HEK293 (cell line): ENCODE measurements around the gene FBXO2.

ENCODE experiments used
- CTCF ChIA-PET: fragments of 350-600 bp; formaldehyde crosslinking; extraction: SDS; loops from one replicate; lab custom pipeline; 2021; ENCODE audit warnings: antibody characterized with exemption; lab: Yijun Ruan, JAX
- POLR2A ChIA-PET: fragments of 300-600 bp; formaldehyde crosslinking; extraction: SDS; loops from one replicate; lab custom pipeline; 2020; ENCODE audit warnings: antibody characterized with exemption, inconsistent platforms; lab: Yijun Ruan, JAX
- H3K27ac ChIP-seq: fragments of 200-500 bp; sonication (Bioruptor generic); 2 replicates; pipeline ENCODE4 v1.5.1; 2014; ENCODE audit warnings: low read depth, low read length, control low read depth, inconsistent platforms; ENCODE audit errors: extremely low read depth
- H3K36me3 ChIP-seq, 2 experiments: fragments of 200-500 bp in 1 of 2; sonication (Bioruptor generic) in 1 of 2; 1 replicate in 1 of 2; 2 replicates in 1 of 2; pipeline ENCODE4 v1.5.1; 2014 to 2017; ENCODE audit warnings: inconsistent platforms in 2 of 2, low read length in 2 of 2; ENCODE audit not compliant: control insufficient read depth in 2 of 2, insufficient read depth in 1 of 2
- H3K4me1 ChIP-seq: fragments of 200-500 bp; sonication (Bioruptor generic); 2 replicates; pipeline ENCODE4 v1.5.1; 2014; ENCODE audit warnings: mild to moderate bottlenecking, low read length, inconsistent platforms; ENCODE audit not compliant: control insufficient read depth, insufficient read depth
- H3K4me3 ChIP-seq: 2 replicates; pipeline ENCODE4 v1.5.1; 2011; ENCODE audit warnings: low read depth, mild to moderate bottlenecking, control low read depth, low read length, moderate library complexity
- H3K9me3 ChIP-seq: fragments of 200-500 bp; sonication (Bioruptor generic); 2 replicates; pipeline ENCODE4 v1.5.1; 2014; ENCODE audit warnings: low read depth, low read length, inconsistent platforms; ENCODE audit not compliant: control insufficient read depth, insufficient read depth
- FEZF1 ChIP-seq: fragments of 450-650 bp; formaldehyde crosslinking; IDR thresholded peaks from 2 replicates; pipeline ENCODE4 v1.5.1; 2016; ENCODE audit warnings: missing biosample characterization, missing genetic modification characterization
- GLIS2 ChIP-seq: fragments of 450-650 bp; formaldehyde crosslinking; IDR thresholded peaks from 2 replicates; pipeline ENCODE4 v1.5.1; 2016; ENCODE audit warnings: missing biosample characterization, missing genetic modification characterization
- HIC1 ChIP-seq: fragments of 450-650 bp; formaldehyde crosslinking; IDR thresholded peaks from 2 replicates; pipeline ENCODE4 v1.5.1; 2016; ENCODE audit warnings: missing biosample characterization, missing genetic modification characterization
- KLF9 ChIP-seq: fragments of 450-650 bp; formaldehyde crosslinking; IDR thresholded peaks from 2 replicates; pipeline ENCODE4 v1.5.1; 2016; ENCODE audit warnings: missing biosample characterization, missing genetic modification characterization, low read depth
- MZF1 ChIP-seq: fragments of 450-650 bp; formaldehyde crosslinking; IDR thresholded peaks from 2 replicates; pipeline ENCODE4 v1.5.1; 2017; ENCODE audit warnings: missing biosample characterization, missing genetic modification characterization, borderline replicate concordance
- PRDM1 ChIP-seq: fragments of 450-650 bp; formaldehyde crosslinking; IDR thresholded peaks from 2 replicates; pipeline ENCODE4; 2016; ENCODE audit warnings: missing biosample characterization, missing genetic modification characterization
- SCRT2 ChIP-seq: fragments of 450-650 bp; formaldehyde crosslinking; IDR thresholded peaks from 2 replicates; pipeline ENCODE4 v1.5.1; 2016; ENCODE audit warnings: missing biosample characterization, missing genetic modification characterization
- ZIC2 ChIP-seq: fragments of 450-650 bp; formaldehyde crosslinking; IDR thresholded peaks from 2 replicates; pipeline ENCODE4 v1.5.1; 2016; ENCODE audit warnings: missing biosample characterization, missing genetic modification characterization
- ZNF202 ChIP-seq: fragments of 450-650 bp; formaldehyde crosslinking; IDR thresholded peaks from 2 replicates; pipeline ENCODE4 v1.5.1; 2016; ENCODE audit warnings: missing biosample characterization, missing genetic modification characterization, borderline replicate concordance
- ZNF354C ChIP-seq: fragments of 450-650 bp; formaldehyde crosslinking; IDR thresholded peaks from 2 replicates; pipeline ENCODE4 v1.5.1; 2016; ENCODE audit warnings: missing biosample characterization, missing genetic modification characterization, low read depth, borderline replicate concordance
- ZNF404 ChIP-seq: fragments of 450-650 bp; formaldehyde crosslinking; IDR thresholded peaks from 2 replicates; pipeline ENCODE4 v1.5.1; 2017; ENCODE audit warnings: missing biosample characterization, missing genetic modification characterization
- ZNF48 ChIP-seq: fragments of 450-650 bp; formaldehyde crosslinking; IDR thresholded peaks from 2 replicates; pipeline ENCODE4 v1.5.1; 2016; ENCODE audit warnings: missing biosample characterization, missing genetic modification characterization
- ZNF560 ChIP-seq: fragments of 450-650 bp; formaldehyde crosslinking; IDR thresholded peaks from 2 replicates; pipeline ENCODE4 v1.5.1; 2017; ENCODE audit warnings: missing biosample characterization, missing genetic modification characterization, borderline replicate concordance
- ZNF654 ChIP-seq: fragments of 450-650 bp; formaldehyde crosslinking; IDR thresholded peaks from 2 replicates; pipeline ENCODE4 v1.5.1; 2016; ENCODE audit warnings: low read depth, missing biosample characterization, missing genetic modification characterization
- ZNF670 ChIP-seq: fragments of 450-650 bp; formaldehyde crosslinking; IDR thresholded peaks from 2 replicates; pipeline ENCODE4 v1.5.1; 2016; ENCODE audit warnings: missing biosample characterization, missing genetic modification characterization, low read depth
- ZNF677 ChIP-seq: fragments of 450-650 bp; IDR thresholded peaks from 2 replicates; pipeline ENCODE4 v1.5.0; 2018; ENCODE audit warnings: missing biosample characterization, mild to moderate bottlenecking, missing genetic modification characterization, moderate library complexity
- ZNF837 ChIP-seq: fragments of 450-650 bp; formaldehyde crosslinking; IDR thresholded peaks from 2 replicates; pipeline ENCODE4 v1.5.1; 2016; ENCODE audit warnings: missing biosample characterization, missing genetic modification characterization

Gene FBXO2

GRCh38 chr1:11617741-11618140 lies 36.5 kb downstream of the FBXO2 start:
- Histone ChIP-seq H3K27ac (no peak overlapping the region), H3K4me3 (no peak overlapping the region), H3K36me3 (no peaks in the 10 kb centered on the region), H3K4me1 (no peaks in the 10 kb centered on the region), H3K9me3 (no peaks in the 10 kb centered on the region)
- TF ChIP-seq ZNF560 (tag by site-specific recombination) (no peak), ZNF48 (tag by site-specific recombination) (no peak), ZNF354C (no peak), ZNF654 (tag by site-specific recombination) (no peak), ZNF670 (tag by site-specific recombination) (no peak), ZNF404 (tag by site-specific recombination) (no peak), KLF9 (tag by site-specific recombination) (no peak)
- POLR2A ChIA-PET = no interaction called here
- CTCF ChIA-PET = interaction anchor here (0.6 kb wide), 1 partner anchor 22 kb away, joined by 3 read pairs; no protein-coding TSS in a partner anchor

DNA sequence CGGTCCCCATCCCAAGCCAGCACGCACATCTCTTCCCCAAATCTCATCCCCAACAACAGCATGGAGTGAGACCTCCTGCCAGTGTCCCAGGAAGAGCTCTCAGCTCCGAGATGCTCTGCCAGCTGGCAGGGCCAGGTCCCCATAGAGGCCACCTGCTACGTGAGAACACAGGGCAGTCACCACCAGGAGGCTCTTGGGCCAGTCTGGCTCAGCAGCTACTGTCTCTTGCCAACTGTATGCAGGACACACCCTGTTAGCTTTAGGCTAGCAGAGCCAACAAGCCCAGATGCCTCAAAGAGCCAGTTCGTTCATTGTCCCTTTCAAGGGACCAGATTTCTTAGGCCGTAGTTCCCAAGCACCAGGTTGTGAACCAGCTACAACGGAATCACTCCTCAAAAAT lies 36.9 kb downstream of the FBXO2 start:
- Histone ChIP-seq H3K4me1 (no peaks in the 10 kb centered on the region), H3K9me3 (no peaks in the 10 kb centered on the region), H3K27ac (no peak overlapping the region), H3K36me3 (no peaks in the 10 kb centered on the region), H3K4me3 (no peak overlapping the region)
- ChIA-PET POLR2A (no interaction called here), CTCF (interaction anchor here (0.6 to 1.2 kb wide), 4 partner anchors 15 to 45 kb away, joined by 3 read pairs; no protein-coding TSS in a partner anchor)
- TF ChIP-seq ZNF677 (no peak), HIC1 (tag by site-specific recombination) (no peak), ZIC2 (peak; percentile 66; the same call in 1 of the 2 replicates), ZNF837 (tag by site-specific recombination) (no peak), ZNF202 (tag by site-specific recombination) (no peak)

DNA sequence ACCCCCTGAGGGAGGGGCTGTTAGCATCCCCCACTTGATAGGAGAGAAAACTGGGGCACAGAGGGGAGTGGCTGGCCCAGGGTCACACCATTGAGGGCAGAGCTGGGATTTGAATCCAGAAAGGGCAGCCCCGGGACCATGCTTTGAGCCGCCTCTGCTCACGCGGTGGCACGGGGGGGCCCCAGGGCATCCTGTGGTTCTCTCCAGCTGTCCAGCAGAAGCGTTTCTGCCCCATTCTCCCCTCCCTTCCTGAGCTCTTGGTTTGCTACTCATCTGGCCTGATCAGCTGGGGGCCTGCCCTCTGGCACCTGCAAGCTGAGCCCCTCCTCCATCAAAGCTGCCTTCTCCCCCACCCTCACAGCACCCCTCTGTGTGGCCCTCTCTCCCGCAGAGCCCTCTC lies 37.5 kb downstream of the FBXO2 start:
- no peaks in the 10 kb centered on the region for H3K4me1 ChIP-seq
- no peaks in the 10 kb centered on the region for H3K36me3 ChIP-seq
- CTCF ChIA-PET = interaction anchor here (0.6 to 1.2 kb wide), 4 partner anchors 14 to 45 kb away, joined by 3 read pairs; no protein-coding TSS in a partner anchor
- TF ChIP-seq GLIS2 (0 out of 2 replicates have a peak, but pooled peaks have one; percentile 27), SCRT2 (tag by site-specific recombination) (no peak), ZIC2 (peak; percentile 84), MZF1 (no peak)
- TF ChIP-seq, all 188 proteins: peak for 2
- H3K27ac ChIP-seq = no peak overlapping the region
- H3K9me3 ChIP-seq = no peaks in the 10 kb centered on the region
- POLR2A ChIA-PET = no interaction called here
- no peak overlapping the region for H3K4me3 ChIP-seq

DNA sequence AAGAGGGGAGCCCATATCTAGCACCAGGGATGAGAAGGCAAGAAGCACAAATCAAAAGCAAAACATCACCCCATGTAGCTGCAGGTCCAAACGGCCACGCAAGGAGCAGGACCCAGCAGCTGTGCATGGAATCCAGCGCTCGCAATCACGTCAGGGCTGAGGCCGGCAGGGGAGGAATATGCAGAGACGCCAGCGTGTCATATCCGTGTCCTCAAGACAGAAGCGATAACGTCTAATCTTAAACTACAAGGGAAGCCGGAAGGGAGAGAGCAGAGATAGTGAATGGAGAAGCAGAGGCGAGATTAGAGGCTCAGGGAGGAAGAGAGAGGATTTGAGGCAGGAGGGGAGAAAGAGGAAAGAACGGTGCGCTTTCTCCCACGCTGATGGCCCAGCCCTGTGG lies 39.1 kb downstream of the FBXO2 start:
- Histone ChIP-seq H3K4me1 (no peaks in the 10 kb centered on the region), H3K4me3 (no peak overlapping the region), H3K9me3 (no peaks in the 10 kb centered on the region), H3K27ac (no peak overlapping the region), H3K36me3 (no peaks in the 10 kb centered on the region)
- POLR2A ChIA-PET = no interaction called here
- TF ChIP-seq PRDM1 = 0 out of 2 replicates have a peak, but pooled peaks have one; percentile 6
- TF ChIP-seq FEZF1 (tag by site-specific recombination) = no peak
- CTCF ChIA-PET = interaction anchor here (0.7 kb wide), 1 partner anchor 295 kb away, joined by 3 read pairs; no protein-coding TSS in a partner anchor
